ENCODE measurements around the gene PPP2R5C. TPM values are rescaled to one million over a fixed set of nuclear protein-coding genes. Genes with fewer than 3 reads are reported as not detected.

The PPP2R5C gene
- total and polyA plus RNA-seq, 9 of the 15 experiments (the other 6 are each of a cell fraction or from before 2014, with no cell fraction given): 284 to 617 (median 395) TPM

DNA sequence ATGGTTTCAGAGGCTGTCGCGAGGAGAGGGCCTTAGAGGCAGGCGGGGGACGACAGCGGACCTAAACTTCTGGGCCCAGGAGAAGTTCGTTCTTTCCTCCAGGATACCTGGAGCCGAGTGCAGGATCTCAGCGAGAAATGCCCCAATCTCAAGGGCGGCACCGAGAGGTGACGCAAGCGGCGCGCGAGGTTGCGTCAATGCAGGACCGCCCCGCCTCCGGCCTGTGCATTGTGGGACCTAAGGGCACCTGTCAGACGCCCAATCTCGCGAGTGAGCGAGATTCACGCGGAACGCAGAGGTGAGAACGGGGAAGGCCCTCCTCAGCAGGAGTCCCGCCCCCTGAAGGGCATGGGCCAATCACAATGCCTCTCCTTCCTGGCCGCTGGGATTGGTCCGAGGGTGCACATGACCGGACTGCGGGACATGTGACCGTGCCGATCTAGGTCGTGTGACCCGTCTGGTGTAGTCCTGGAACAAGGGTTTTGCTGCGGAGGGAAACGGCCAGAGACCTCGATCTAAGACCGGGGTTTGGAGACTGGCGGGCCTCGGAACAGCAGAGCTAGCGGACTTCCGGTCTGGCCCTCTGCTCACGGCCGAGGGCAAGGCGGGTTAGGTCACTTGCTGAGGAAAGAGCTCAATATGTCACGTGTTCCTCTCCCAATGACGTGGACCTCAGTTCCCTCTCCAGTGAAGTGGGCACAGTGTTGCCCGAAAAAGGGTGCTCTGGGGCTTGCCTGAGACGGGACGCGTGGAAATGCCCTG is 186.6 kb downstream of the PPP2R5C start (continued):
- TF ChIP-seq, protein P1, sequence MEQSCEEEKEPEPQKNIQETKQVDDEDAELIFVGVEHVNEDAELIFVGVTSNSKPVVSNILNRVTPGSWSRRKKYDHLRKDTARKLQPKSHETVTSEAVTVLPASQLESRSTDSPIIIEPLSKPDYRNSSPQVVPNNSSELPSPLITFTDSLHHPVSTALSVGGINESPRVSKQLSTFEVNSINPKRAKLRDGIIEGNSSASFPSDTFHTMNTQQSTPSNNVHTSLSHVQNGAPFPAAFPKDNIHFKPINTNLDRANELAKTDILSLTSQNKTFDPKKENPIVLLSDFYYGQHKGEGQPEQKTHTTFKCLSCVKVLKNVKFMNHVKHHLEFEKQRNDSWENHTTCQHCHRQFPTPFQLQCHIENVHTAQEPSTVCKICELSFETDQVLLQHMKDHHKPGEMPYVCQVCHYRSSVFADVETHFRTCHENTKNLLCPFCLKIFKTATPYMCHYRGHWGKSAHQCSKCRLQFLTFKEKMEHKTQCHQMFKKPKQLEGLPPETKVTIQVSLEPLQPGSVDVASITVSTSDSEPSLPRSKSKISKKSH (CRISPR knock-in tag; IDR thresholded peaks at IDR 0.05): no peak
- TF ChIP-seq MYC (IDR thresholded peaks at IDR 0.05; ENCODE audit: low read depth, low read length) (peak; percentile 77), MYC (CRISPR knock-in tag; IDR thresholded peaks at IDR 0.05; ENCODE audit: borderline replicate concordance, low read depth) (no peak), CREB3L1 (IDR thresholded peaks at IDR 0.05; ENCODE audit: borderline replicate concordance, low read depth) (peak; percentile 99), SUPT5H (IDR thresholded peaks at IDR 0.05) (peak; percentile 95), ASH1L (IDR thresholded peaks at IDR 0.05; ENCODE audit: borderline replicate concordance, low read depth, partially characterized antibody) (peak; percentile 67), CEBPZ (IDR thresholded peaks at IDR 0.05; ENCODE audit: borderline replicate concordance, low read depth, low read length) (0 out of 2 replicates have a peak, but pooled peaks have one; percentile 16), CSDE1 (IDR thresholded peaks at IDR 0.05) (peak in 1 of 2 experiments; percentile 75; a peak in 2 of 4 replicates), TSC22D4 (tag; IDR thresholded peaks at IDR 0.05) (no peak)
